ENCODE results near the gene PSME4. TPM values are rescaled to one million over a fixed set of nuclear protein-coding genes. Genes with fewer than 3 reads are reported as not detected.

The PSME4 gene
- total RNA-seq, 1 experiment from 2014 or later = 87.4 TPM

DNA sequence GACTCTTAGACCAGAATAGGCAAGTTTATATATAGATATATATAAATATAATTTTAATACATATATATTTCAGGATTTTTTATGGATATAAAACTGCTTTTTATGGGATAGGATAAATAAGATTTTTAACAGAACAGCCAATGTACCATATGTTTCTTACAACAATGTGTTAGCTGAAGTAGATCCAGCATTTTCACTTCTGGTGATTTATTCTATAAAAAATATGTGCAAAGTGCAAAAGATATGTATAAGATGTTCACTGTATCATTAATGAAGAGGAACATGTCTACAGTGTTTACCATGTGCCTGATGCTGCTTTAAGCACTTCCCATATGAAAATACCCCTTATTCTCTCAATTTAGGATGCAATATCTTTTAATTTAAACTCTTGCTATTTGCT, 88.8 kb downstream of the PSME4 start:
- no peaks in the 10 kb centered on the region for H3K4me1 ChIP-seq (ENCODE audit: insufficient read depth, low read length)
- no peaks in the 10 kb centered on the region for H3K9me3 ChIP-seq (ENCODE audit: control insufficient read depth, low read depth, low read length)
- H2AFZ ChIP-seq (ENCODE audit: low read length) = no peak overlapping the region
- H3K4ac ChIP-seq (ENCODE audit: low read depth, low read length) = no peak overlapping the region
- H3K23me2 ChIP-seq (ENCODE audit: insufficient read length, low read depth, low read length, poor library complexity, severe bottlenecking) = no peaks in the 10 kb centered on the region
- H3K14ac ChIP-seq (ENCODE audit: insufficient read depth, low read length) = no peak overlapping the region
- no peaks in the 10 kb centered on the region for H3K27me3 ChIP-seq (ENCODE audit: insufficient read depth, low read length)
- no peak overlapping the region for H2BK5ac ChIP-seq (ENCODE audit: insufficient read length, low read length)
- no peaks in the 10 kb centered on the region for H3K27me3 Mint-ChIP-seq (ENCODE audit: low read depth)
- no peak overlapping the region for H4K5ac ChIP-seq (ENCODE audit: insufficient read length, low read depth, low read length)
- H3K9me3 Mint-ChIP-seq = no peaks in the 10 kb centered on the region
- no peak overlapping the region for H4K91ac ChIP-seq (ENCODE audit: insufficient read length, low read depth, low read length)
- H3K56ac ChIP-seq (ENCODE audit: insufficient read length, low read depth, low read length) = no peak overlapping the region
- H2BK15ac ChIP-seq (ENCODE audit: low read depth, low read length) = no peak overlapping the region
- peaks cover 40 to 78% (median 71%) of the 10 kb centered on the region in 3 experiments for H3K36me3 Mint-ChIP-seq (ENCODE audit: insufficient read depth in 1 of 3, low read depth in 3 of 3)
- H2BK12ac ChIP-seq (ENCODE audit: insufficient read length, low read depth, low read length) = no peak overlapping the region
- H4K20me1 ChIP-seq (ENCODE audit: control insufficient read depth, insufficient read depth, insufficient read length) = no peaks in the 10 kb centered on the region
- no peak overlapping the region for H2BK20ac ChIP-seq (ENCODE audit: low read depth, low read length, poor library complexity, severe bottlenecking)
- H3K4me2 ChIP-seq (ENCODE audit: insufficient read depth, insufficient read length, low read length) = no peak overlapping the region
- H3K27ac Mint-ChIP-seq = no peak overlapping the region
- DNase-seq = no peak
- no peak overlapping the region for H3T11ph ChIP-seq (ENCODE audit: low read length)
- TF ChIP-seq, protein P1, sequence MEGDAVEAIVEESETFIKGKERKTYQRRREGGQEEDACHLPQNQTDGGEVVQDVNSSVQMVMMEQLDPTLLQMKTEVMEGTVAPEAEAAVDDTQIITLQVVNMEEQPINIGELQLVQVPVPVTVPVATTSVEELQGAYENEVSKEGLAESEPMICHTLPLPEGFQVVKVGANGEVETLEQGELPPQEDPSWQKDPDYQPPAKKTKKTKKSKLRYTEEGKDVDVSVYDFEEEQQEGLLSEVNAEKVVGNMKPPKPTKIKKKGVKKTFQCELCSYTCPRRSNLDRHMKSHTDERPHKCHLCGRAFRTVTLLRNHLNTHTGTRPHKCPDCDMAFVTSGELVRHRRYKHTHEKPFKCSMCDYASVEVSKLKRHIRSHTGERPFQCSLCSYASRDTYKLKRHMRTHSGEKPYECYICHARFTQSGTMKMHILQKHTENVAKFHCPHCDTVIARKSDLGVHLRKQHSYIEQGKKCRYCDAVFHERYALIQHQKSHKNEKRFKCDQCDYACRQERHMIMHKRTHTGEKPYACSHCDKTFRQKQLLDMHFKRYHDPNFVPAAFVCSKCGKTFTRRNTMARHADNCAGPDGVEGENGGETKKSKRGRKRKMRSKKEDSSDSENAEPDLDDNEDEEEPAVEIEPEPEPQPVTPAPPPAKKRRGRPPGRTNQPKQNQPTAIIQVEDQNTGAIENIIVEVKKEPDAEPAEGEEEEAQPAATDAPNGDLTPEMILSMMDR (conservative IDR thresholded peaks at IDR 0.05) = no peak
- H3K4me1 Mint-ChIP-seq = peaks cover 15 to 16% of the 10 kb centered on the region in 2 experiments
- H3K79me2 ChIP-seq (ENCODE audit: insufficient read depth, low read length) = no peaks in the 10 kb centered on the region
- H3K4me3 Mint-ChIP-seq = no peak overlapping the region
- no peak overlapping the region for H3K27ac ChIP-seq (ENCODE audit: insufficient read length, low read depth, low read length)
- no peak overlapping the region for H2AK5ac ChIP-seq (ENCODE audit: insufficient read length, low read length)
- H4K8ac ChIP-seq (replicated peaks; ENCODE audit: insufficient read length, low read depth, low read length) = no peak overlapping the region
- H3K79me1 ChIP-seq (ENCODE audit: insufficient read depth, low read depth, low read length, poor library complexity, severe bottlenecking) = no peaks in the 10 kb centered on the region
- H3K9ac ChIP-seq (ENCODE audit: extremely low read depth, insufficient read length, low read length) = no peak overlapping the region
- no peak overlapping the region for H3K23ac ChIP-seq (ENCODE audit: insufficient read length, low read depth, low read length)
- H3K18ac ChIP-seq (ENCODE audit: insufficient read length, low read depth, low read length) = no peak overlapping the region
- no peak overlapping the region for H2BK120ac ChIP-seq (ENCODE audit: low read depth, low read length, poor library complexity, severe bottlenecking)
